ENCODE measurements around the gene RUBCN. TPM values are rescaled to one million over a fixed set of nuclear protein-coding genes. Genes with fewer than 3 reads are reported as not detected.
A peak's percentile ranks its signal among the peaks of the same experiment; 100 is the strongest.

The RUBCN gene
- total and polyA plus RNA-seq, 9 of the 15 experiments (the other 6 are each of a cell fraction or from before 2014, with no cell fraction given), result 8.4 to 24.0 (median 11.9) TPM

DNA sequence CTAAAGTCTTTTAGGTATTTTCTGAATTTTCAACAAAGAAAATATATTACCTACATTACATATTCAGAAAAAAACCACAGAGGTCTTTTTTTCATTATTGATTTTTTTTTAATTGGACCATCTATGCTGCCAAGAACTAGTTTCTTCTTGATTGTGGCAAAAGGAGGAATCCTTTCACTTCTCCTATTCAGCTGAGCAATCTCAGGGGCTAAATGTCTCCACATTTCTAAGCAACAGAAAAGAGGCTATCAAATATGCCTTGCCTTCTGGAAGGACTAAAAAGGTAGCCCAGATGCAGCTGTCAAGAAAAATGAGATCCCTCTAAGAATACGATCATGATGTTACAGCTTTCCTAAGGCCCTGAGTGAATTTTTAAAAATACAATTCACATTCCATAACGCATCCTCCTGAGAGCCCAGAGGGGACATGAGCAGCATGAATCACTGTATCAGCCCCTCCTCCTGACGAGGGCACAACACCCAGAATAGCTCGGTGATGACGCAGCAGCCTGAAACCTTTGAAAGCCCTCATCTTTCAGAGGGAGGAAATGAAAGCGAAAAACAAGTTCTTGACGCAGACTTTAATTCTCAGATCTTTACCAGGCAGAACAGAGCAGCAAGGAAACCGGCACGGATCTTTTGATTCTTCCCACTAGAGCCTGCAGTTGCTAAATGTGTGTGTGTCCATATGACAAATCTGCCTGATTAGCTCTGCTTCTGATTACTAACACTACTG lies 24.6 kb downstream of the RUBCN start (continued):
- TF ChIP-seq PHF8 (IDR thresholded peaks at IDR 0.05; ENCODE audit: borderline replicate concordance, low read length), result peak; percentile 22; the same call in 1 of the 2 replicates
- TF ChIP-seq CBFB (CRISPR knock-in tag; IDR thresholded peaks at IDR 0.05), result no peak
- TF ChIP-seq CCNT2 (IDR thresholded peaks at IDR 0.05; ENCODE audit: borderline replicate concordance, extremely low read depth, insufficient read length, low read depth, low read length), result no peak
- no peak for TF ChIP-seq CHD4 (IDR thresholded peaks at IDR 0.05; ENCODE audit: insufficient read depth, insufficient replicate concordance, low read depth, low read length, poor library complexity, severe bottlenecking)
- no peak for TF ChIP-seq GABPB2 (CRISPR knock-in tag; conservative IDR thresholded peaks at IDR 0.05)
- TF ChIP-seq, protein P1, sequence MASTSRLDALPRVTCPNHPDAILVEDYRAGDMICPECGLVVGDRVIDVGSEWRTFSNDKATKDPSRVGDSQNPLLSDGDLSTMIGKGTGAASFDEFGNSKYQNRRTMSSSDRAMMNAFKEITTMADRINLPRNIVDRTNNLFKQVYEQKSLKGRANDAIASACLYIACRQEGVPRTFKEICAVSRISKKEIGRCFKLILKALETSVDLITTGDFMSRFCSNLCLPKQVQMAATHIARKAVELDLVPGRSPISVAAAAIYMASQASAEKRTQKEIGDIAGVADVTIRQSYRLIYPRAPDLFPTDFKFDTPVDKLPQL (IDR thresholded peaks at IDR 0.05; ENCODE audit: extremely low read depth, insufficient read length), result no peak
- TF ChIP-seq NFE2L1 (tag; IDR thresholded peaks at IDR 0.05; ENCODE audit: borderline replicate concordance, low read depth), result no peak
- TF ChIP-seq MCM2 (IDR thresholded peaks at IDR 0.05; ENCODE audit: low read depth), result no peak
- no peak for TF ChIP-seq NFIC (IDR thresholded peaks at IDR 0.05)
- peak; percentile 86 for TF ChIP-seq FOSL1 (tag; conservative IDR thresholded peaks at IDR 0.05)
- no peak for TF ChIP-seq KAT2B (IDR thresholded peaks at IDR 0.05; ENCODE audit: low read depth, low read length)
- TF ChIP-seq, protein P2, sequence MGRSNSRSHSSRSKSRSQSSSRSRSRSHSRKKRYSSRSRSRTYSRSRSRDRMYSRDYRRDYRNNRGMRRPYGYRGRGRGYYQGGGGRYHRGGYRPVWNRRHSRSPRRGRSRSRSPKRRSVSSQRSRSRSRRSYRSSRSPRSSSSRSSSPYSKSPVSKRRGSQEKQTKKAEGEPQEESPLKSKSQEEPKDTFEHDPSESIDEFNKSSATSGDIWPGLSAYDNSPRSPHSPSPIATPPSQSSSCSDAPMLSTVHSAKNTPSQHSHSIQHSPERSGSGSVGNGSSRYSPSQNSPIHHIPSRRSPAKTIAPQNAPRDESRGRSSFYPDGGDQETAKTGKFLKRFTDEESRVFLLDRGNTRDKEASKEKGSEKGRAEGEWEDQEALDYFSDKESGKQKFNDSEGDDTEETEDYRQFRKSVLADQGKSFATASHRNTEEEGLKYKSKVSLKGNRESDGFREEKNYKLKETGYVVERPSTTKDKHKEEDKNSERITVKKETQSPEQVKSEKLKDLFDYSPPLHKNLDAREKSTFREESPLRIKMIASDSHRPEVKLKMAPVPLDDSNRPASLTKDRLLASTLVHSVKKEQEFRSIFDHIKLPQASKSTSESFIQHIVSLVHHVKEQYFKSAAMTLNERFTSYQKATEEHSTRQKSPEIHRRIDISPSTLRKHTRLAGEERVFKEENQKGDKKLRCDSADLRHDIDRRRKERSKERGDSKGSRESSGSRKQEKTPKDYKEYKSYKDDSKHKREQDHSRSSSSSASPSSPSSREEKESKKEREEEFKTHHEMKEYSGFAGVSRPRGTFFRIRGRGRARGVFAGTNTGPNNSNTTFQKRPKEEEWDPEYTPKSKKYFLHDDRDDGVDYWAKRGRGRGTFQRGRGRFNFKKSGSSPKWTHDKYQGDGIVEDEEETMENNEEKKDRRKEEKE (IDR thresholded peaks at IDR 0.05; ENCODE audit: borderline replicate concordance in 1 of 2, control insufficient read depth in 1 of 2, low read depth in 2 of 2, low read length in 1 of 2), result no peak
- TF ChIP-seq SMC3 (conservative IDR thresholded peaks at IDR 0.05; ENCODE audit: insufficient read depth, low read depth, low read length), result no peak
- TF ChIP-seq, protein P3, sequence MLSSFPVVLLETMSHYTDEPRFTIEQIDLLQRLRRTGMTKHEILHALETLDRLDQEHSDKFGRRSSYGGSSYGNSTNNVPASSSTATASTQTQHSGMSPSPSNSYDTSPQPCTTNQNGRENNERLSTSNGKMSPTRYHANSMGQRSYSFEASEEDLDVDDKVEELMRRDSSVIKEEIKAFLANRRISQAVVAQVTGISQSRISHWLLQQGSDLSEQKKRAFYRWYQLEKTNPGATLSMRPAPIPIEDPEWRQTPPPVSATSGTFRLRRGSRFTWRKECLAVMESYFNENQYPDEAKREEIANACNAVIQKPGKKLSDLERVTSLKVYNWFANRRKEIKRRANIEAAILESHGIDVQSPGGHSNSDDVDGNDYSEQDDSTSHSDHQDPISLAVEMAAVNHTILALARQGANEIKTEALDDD (IDR thresholded peaks at IDR 0.05), result no peak
